HG03139 (cell line): ENCODE results near the gene NUDT3.
"Not testable (repeated sequence)": the region's sequence is repeated elsewhere in the genome, so short reads cannot be mapped to it uniquely, and the experiment has no call there.

Experiments used
- ATAC-seq: cut with Tn5 transposase; IDR thresholded peaks from one replicate; pipeline ENCODE4 v1.9.1; 2021; ENCODE audit not compliant: unreplicated experiment

NUDT3 gene

GRCh38 chr6:34324738-34325444 lies 67.6 kb downstream of the NUDT3 start:
- no peak for ATAC-seq

- not testable (repeated sequence) for ATAC-seq
These were observed 68.2 kb downstream of the NUDT3 start for GRCh38 chr6:34324221-34324620.

GRCh38 chr6:34323300-34323699 lies 69.2 kb downstream of the NUDT3 start:
- ATAC-seq, result no peak

- ATAC-seq, result no peak
These were observed 69.7 kb downstream of the NUDT3 start for GRCh38 chr6:34322732-34323131.

GRCh38 chr6:34321821-34322220 lies 70.6 kb downstream of the NUDT3 start:
- no peak for ATAC-seq

GRCh38 chr6:34319471-34319885 lies 73.0 kb downstream of the NUDT3 start:
- no peak for ATAC-seq

GRCh38 chr6:34318499-34319470 lies 73.7 kb downstream of the NUDT3 start:
- no peak for ATAC-seq

GRCh38 chr6:34317882-34318498 lies 74.5 kb downstream of the NUDT3 start:
- ATAC-seq, result no peak

- no peak for ATAC-seq
These were observed 75.3 kb downstream of the NUDT3 start for GRCh38 chr6:34317172-34317477.

- ATAC-seq, result no peak
These were observed 75.9 kb downstream of the NUDT3 start for GRCh38 chr6:34316431-34317171.

- no peak for ATAC-seq
These were observed 76.7 kb downstream of the NUDT3 start for GRCh38 chr6:34315780-34316179.

- ATAC-seq, result no peak
These were observed 77.2 kb downstream of the NUDT3 start for GRCh38 chr6:34315256-34315655.

GRCh38 chr6:34312259-34312658 lies 80.2 kb downstream of the NUDT3 start:
- no peak for ATAC-seq

- ATAC-seq, result no peak
These were observed 81.7 kb downstream of the NUDT3 start for GRCh38 chr6:34310817-34311216.

GRCh38 chr6:34308483-34308882 lies 84.0 kb downstream of the NUDT3 start:
- no peak for ATAC-seq

- ATAC-seq, result no peak
These were observed 86.3 kb downstream of the NUDT3 start for GRCh38 chr6:34305982-34306708.

- ATAC-seq, result no peak
These were observed 87.0 kb downstream of the NUDT3 start for GRCh38 chr6:34305497-34305896.

GRCh38 chr6:34304164-34304563 lies 88.3 kb downstream of the NUDT3 start:
- no peak for ATAC-seq

- ATAC-seq, result no peak
These were observed 89.5 kb downstream of the NUDT3 start for GRCh38 chr6:34302929-34303328.

- no peak for ATAC-seq
These were observed 91.1 kb downstream of the NUDT3 start for GRCh38 chr6:34301408-34301807.
